ENCODE results near the gene IFIT1.

- TF ChIP-seq CTCF (IDR thresholded peaks at IDR 0.05; ENCODE audit: extremely low read depth in 1 of 2, insufficient read depth in 1 of 2, low read depth in 1 of 2, low read length in 2 of 2), result no peak
- TF ChIP-seq EZH2 (IDR thresholded peaks at IDR 0.05; ENCODE audit: borderline replicate concordance, low read depth, low read length, severe bottlenecking), result no peak
- TF ChIP-seq POLR2A (IDR thresholded peaks at IDR 0.05; ENCODE audit: low read depth, low read length), result no peak
- peak; percentile 76 for TF ChIP-seq FOS (IDR thresholded peaks at IDR 0.05; ENCODE audit: borderline replicate concordance, insufficient read depth, low read length)
Observed at GRCh38 chr10:89442289-89442688, 49.9 kb downstream of the IFIT1 start.

Data from endothelial cell of umbilical vein (primary cell).